ENCODE data around the gene SMIM11.
"Not testable (repeated sequence)": the region's sequence is repeated elsewhere in the genome, so short reads cannot be mapped to it uniquely, and the experiment has no call there.

Gene SMIM11

DNA sequence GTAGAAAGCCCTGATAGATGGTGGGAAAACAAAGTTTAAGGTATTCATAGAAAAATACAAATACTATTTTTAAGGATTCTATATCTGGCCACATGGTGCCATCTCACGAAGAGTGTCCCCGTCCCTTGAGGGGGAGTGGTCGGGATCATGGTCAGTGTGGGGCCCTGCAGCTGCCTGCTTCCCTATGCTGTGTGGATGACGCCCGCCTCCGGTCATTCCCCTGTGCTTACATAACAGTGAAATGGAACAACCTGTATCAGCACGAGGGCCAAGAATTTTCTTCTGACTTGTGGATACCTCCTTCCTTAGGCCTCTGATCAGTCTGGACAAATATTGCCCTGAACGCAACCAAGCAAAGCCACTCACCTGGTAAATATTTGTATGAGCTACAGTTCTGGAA is 52.0 kb downstream of the SMIM11 start:
- not testable (repeated sequence) for DNase-seq

DNA sequence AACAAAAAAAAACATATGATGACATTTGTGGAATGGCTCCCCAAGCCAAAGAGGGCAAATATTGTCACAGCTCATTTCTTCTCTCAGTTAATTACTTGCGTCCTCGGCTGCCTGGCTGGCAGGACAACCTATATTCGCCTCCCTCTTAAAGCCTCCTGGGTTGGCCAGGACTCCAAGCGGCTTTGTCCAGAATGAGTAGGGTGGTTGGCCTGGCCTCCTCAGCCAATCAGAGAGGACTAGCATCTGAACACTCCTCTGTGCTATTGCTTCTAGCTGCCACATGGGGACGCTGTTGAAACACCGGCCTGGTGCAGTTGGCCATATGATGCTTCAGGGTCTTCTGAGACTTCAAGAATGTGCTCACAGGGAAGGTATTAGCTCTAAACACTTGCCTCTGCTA is 53.1 kb downstream of the SMIM11 start:
- DNase-seq: not testable (repeated sequence)

GRCh38 chr21:34429710-34430109 is 54.4 kb downstream of the SMIM11 start:
- not testable (repeated sequence) for DNase-seq
